Osteocyte (in vitro differentiated cells): Measurements from ENCODE around the gene NPHS1. TPM values are rescaled to one million over a fixed set of nuclear protein-coding genes. Genes with fewer than 3 reads are reported as not detected.

Experiments used
- DNase-seq: peaks from one replicate; pipeline ENCODE4 v3.0.0; 2021; ENCODE audit warnings: mixed read lengths; ENCODE audit not compliant: unreplicated experiment; ENCODE audit errors: extremely low spot score
- H3K27ac Mint-ChIP-seq: one replicate; pipeline ENCODE4 v1.8.0; 2021; ENCODE audit warnings: mild to moderate bottlenecking, mixed read lengths; ENCODE audit not compliant: unreplicated experiment
- H3K27me3 Mint-ChIP-seq: one replicate; pipeline ENCODE4 v1.8.0; 2021; ENCODE audit warnings: mixed read lengths; ENCODE audit not compliant: unreplicated experiment
- H3K36me3 Mint-ChIP-seq: one replicate; pipeline ENCODE4 v1.8.0; 2021; ENCODE audit warnings: mixed read lengths; ENCODE audit not compliant: unreplicated experiment
- H3K4me1 Mint-ChIP-seq: one replicate; pipeline ENCODE4 v1.8.0; 2021; ENCODE audit warnings: mixed read lengths; ENCODE audit not compliant: unreplicated experiment
- H3K4me3 Mint-ChIP-seq: one replicate; pipeline ENCODE4 v1.8.0; 2021; ENCODE audit warnings: mild to moderate bottlenecking, moderate library complexity, mixed read lengths; ENCODE audit not compliant: unreplicated experiment
- H3K9me3 Mint-ChIP-seq: one replicate; pipeline ENCODE4 v1.8.0; 2021; ENCODE audit warnings: mixed read lengths; ENCODE audit not compliant: unreplicated experiment
- total RNA-seq: library from RNA; stranded (reverse); gene quantifications from 2 replicates; pipeline ENCODE4 v1.2.1, GENCODE V29; 2021
- TF ChIP-seq, protein P1 (sequence below): fragments of 200-600 bp; sonication (generic); IDR thresholded peaks from 2 replicates; pipeline ENCODE4 v1.5.0; 2021; ENCODE audit warnings: antibody characterized with exemption, mild to moderate bottlenecking, moderate library complexity

The NPHS1 gene
- total RNA-seq, 1 donor from 2014 or later: not detected

DNA sequence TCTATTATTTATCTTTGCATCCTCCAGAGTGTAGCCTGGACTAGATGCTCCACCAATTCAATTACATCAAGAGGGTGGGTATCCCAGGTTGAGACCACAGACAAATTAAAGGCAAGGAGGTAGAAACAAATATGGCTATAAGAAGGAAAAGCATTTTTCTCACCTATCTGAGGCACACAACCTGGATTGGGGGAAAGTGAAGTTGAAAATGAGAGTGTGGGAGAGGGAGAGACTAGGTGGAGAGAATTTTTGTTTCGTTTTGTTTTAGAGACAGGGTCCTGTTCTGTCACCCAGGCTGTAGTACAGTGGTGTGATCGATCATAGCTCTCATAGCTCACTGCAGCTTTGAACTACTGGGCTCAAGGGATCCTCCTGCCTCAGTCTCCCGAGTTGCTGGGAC is 33.9 kb downstream of the NPHS1 start:
- Mint-ChIP-seq H3K27ac (no peak overlapping the region), H3K27me3 (peaks cover 19% of the 10 kb centered on the region), H3K4me3 (no peak overlapping the region), H3K9me3 (no peaks in the 10 kb centered on the region), H3K4me1 (no peaks in the 10 kb centered on the region), H3K36me3 (no peaks in the 10 kb centered on the region)
- TF ChIP-seq, protein P1, sequence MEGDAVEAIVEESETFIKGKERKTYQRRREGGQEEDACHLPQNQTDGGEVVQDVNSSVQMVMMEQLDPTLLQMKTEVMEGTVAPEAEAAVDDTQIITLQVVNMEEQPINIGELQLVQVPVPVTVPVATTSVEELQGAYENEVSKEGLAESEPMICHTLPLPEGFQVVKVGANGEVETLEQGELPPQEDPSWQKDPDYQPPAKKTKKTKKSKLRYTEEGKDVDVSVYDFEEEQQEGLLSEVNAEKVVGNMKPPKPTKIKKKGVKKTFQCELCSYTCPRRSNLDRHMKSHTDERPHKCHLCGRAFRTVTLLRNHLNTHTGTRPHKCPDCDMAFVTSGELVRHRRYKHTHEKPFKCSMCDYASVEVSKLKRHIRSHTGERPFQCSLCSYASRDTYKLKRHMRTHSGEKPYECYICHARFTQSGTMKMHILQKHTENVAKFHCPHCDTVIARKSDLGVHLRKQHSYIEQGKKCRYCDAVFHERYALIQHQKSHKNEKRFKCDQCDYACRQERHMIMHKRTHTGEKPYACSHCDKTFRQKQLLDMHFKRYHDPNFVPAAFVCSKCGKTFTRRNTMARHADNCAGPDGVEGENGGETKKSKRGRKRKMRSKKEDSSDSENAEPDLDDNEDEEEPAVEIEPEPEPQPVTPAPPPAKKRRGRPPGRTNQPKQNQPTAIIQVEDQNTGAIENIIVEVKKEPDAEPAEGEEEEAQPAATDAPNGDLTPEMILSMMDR: no peak
- DNase-seq: no peak

DNA sequence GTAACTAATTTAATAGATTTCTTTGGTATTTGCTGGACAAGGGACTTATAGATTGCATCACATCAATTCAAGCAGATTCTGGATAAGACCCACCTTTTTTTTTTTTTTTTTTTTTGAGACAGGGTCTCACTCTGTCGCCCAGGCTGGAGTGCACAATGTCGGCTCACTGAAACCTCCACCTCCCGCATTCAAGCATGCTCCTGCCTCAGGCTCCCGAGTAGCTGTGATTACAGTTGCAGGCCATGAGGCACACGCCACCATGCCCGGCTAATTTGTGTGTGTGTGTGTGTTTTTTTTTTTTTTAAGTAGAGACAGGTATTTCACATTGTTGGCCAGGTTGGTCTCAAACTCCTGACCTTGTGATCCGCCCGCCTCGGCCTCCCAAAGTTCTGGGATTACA is 35.5 kb downstream of the NPHS1 start:
- Mint-ChIP-seq H3K4me1 (no peaks in the 10 kb centered on the region), H3K36me3 (no peaks in the 10 kb centered on the region), H3K4me3 (no peak overlapping the region), H3K27me3 (peaks cover 17% of the 10 kb centered on the region), H3K9me3 (no peaks in the 10 kb centered on the region), H3K27ac (no peak overlapping the region)
- no peak for DNase-seq
- TF ChIP-seq, protein P1: no peak

DNA sequence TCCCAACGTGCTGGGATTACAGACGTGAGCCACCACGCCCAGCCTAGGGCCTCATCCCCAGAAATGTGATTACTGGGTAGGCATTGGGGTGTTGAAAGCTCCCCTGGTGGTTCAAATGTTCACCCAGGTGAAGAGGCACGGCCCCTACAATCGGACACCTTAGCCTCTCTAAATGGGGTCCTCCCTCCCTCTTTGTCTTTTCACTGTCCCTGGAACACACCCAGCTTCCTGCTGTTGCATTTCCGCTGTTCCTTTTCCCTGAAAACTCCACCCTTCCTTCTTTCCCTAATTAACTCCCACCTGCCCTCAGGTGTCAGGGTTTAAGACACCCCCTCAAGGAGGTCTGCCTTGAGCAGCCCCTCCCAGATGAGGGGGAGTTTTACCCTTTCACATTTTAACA is 36.0 kb downstream of the NPHS1 start:
- Mint-ChIP-seq H3K27ac (no peak overlapping the region), H3K9me3 (no peaks in the 10 kb centered on the region), H3K36me3 (no peaks in the 10 kb centered on the region), H3K27me3 (peaks cover 17% of the 10 kb centered on the region), H3K4me3 (no peak overlapping the region), H3K4me1 (no peaks in the 10 kb centered on the region)
- TF ChIP-seq, protein P1: no peak
- DNase-seq: no peak

DNA sequence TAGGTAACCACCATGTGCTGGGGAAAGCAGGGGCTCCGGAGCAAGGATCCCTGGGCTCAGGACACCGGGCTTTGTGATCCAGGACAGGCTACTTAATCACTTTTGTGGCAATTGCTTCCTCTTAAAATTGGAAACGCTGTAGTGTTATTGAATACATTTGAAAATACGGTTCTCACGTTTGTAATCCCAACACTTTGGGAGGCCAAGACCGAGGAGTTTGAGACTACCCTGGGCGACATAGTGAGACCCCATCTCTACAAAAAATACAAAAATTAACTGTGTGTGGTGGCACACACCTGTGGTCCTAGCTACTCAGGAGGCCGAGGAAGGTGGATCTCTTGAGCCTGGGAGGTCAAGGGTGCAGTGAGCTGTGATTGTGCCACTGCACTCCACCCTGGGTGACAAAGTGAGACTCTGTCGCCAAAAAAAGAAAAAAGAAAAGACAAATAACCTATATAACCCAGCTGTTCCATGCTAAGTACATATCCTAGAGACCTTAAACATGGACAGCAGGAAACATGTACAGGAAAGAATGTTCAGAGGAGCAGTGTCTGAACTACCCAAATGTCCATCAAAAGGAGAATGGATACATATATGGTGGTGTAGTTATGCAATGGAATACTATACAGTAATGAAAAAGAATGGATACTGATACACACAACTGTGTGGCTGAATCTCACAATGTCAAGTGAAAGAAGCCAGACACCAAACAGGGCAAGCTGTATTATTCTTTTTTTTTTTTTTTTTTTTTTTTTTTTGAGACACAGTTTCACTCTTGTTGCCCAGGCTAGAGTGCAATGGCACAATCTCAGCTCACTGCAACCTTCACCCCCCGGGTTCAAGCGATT is 39.0 kb downstream of the NPHS1 start:
- Mint-ChIP-seq H3K27ac (no peak overlapping the region), H3K9me3 (no peaks in the 10 kb centered on the region), H3K4me1 (no peaks in the 10 kb centered on the region), H3K4me3 (no peak overlapping the region), H3K27me3 (peaks cover 17% of the 10 kb centered on the region), H3K36me3 (no peaks in the 10 kb centered on the region)
- TF ChIP-seq, protein P1: no peak
- no peak for DNase-seq

DNA sequence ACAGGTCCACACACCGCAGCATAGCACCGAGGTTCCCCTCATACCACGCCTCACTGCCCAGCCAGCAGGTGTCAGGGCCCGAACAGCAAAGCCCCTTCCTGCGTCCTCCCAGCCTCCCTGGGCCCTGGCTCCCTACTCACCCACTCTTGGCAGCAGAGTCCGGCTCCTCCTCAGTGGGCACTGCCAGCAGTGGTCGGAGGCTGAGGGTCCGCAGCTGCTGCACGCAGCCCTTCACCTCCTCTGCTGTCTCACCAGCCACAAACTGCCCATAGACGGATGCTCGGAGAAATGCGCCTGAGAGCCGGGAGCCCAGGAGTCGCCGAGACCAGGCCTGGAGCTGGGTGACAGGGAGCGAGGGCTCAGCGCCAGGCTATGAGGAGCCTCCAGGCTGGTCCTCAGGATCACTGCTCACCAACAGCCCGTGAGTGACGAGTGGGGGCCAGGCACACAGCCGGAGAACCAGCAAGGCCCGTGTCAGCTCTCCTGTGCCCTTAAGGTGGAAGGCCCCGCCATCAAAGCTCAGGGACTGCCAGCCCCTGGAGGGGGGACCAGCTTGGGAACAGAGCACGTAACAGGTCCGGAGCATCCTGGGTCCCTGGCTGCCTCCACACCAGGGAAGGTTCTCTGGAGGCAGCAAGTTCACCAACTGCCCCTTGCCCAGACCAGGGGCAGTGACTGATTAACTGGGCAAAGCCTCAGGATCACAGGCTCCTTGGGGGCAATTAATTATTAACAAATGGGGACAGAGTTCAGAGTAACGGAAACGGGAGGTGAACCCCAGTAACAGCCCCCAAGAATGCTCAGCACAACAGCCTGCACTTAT is 39.9 kb downstream of the NPHS1 start, which contains the start of gene PRODH2:
TSS of gene PRODH2 (minus strand) at position 626 of the 823 bp plus-strand sequence. CDS start at position 586, 40 bp downstream.
- H3K36me3 Mint-ChIP-seq: no peaks in the 10 kb centered on the region
- H3K27ac Mint-ChIP-seq: no peak within 1 kb of the TSS
- TF ChIP-seq, protein P1: no peak
- H3K27me3 Mint-ChIP-seq: peaks cover 20% of the 10 kb centered on the region
- H3K9me3 Mint-ChIP-seq: no peaks in the 10 kb centered on the region
- no peak for DNase-seq
- H3K4me3 Mint-ChIP-seq: no peak within 1 kb of the TSS
- no peaks in the 10 kb centered on the region for H3K4me1 Mint-ChIP-seq
